GM18520 (cell line): ENCODE measurements around the gene LRRC73.

Experiments
- ATAC-seq: cut with Tn5 transposase; IDR thresholded peaks from one replicate; pipeline ENCODE4 v1.9.1; 2021; ENCODE audit not compliant: unreplicated experiment

LRRC73 gene

DNA sequence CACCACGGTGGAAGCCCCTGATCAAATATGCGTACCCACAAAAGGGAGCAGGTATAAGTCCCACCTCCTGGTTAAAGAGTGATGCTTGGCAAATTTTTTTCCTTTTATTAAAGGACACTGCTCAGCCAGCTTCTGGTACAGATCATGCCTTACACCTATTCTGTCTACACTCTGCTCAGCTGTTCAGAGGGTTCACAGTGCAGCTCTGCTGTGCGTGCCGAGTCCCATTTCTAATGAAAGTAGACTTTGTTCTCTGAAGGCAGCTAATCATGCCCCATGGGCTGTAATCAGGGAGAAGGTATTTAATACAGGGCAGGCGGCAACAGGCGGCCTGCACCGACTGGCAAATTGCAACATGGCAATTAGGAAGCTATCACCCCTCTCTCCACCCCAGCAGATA is 16.3 kb downstream of the LRRC73 start:
- ATAC-seq, result no peak

DNA sequence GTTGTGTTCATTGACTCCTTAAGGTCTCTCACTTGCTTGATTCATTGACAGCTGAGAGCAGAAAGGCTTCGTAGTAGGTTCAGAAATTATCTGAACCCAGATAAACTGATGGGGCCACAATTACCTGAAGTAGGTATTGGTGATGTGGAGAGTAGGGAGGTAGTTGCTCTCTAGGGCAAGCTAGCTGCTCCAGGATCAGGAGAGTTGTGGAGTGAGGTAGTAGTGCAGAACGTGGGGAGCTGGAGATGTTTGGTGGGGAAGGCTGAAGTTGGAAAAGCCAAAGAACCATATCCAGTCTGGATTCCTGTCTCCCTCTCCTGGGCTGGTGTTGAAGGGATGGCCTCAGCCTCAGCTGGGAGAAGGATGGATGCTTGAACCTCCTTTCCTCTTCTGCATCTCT is 16.9 kb downstream of the LRRC73 start:
- ATAC-seq, result no peak

DNA sequence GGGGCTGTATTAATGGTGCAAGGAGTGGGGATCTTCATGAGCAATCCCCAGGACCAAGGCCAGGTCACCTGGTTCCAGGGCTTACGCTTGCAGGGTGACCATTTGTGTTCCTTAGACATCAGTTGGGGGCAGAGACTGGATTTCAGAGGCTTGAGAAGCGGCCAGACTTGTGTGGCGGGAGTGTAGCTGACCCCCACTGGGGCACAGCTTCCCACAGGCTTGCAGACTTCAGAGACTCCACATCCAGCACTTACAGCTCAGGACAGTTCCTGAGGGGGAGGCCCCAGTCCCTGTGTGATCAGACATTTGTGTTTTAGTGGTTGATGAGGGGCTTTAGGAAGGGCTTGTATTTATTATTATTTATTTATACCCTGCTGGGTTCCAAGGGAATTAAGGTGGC is 17.5 kb downstream of the LRRC73 start:
- ATAC-seq, result no peak

DNA sequence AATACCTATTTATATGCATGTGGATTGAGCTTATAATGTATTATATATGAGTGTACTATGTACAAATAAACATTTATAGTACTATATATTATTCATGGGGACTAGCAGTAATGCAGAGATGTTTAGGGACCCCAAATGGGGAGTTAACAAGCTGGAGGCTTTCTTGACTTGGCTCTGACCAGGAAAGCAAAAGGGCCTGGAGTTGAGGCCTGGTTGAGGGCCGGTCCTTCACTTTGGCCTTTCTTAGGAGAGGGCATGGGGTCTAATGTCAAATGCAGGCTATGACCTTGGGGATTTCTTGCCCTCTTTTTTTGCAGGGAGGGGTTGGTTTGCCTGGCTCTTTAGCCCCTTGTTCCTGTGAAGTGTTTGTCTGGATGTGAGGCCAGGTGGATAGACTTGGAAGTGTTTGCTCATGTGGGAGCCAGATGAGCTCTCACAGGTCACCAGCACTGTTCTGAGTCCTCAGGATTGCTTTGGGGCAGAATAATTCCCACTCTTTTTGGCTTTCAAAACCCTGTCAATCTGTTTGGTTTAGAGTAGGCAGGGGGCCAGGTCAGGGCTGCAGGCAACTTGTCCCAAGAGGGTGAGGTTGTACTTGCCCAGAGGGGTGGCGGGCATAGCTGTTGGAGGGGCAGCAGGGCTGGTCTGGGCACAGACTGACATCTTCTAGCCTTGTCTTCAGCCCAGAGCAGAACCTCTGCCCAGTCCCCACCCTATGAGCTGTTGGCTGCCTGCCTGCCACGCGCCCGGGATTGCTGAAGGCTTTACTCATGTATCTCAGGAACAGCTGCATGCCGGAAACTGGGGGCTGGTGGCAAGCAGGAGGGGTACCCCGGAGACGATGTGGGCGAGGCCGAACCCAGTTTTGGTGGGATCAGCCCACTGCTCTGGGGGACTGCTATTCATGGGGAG is 18.1 kb downstream of the LRRC73 start:
- no peak for ATAC-seq

DNA sequence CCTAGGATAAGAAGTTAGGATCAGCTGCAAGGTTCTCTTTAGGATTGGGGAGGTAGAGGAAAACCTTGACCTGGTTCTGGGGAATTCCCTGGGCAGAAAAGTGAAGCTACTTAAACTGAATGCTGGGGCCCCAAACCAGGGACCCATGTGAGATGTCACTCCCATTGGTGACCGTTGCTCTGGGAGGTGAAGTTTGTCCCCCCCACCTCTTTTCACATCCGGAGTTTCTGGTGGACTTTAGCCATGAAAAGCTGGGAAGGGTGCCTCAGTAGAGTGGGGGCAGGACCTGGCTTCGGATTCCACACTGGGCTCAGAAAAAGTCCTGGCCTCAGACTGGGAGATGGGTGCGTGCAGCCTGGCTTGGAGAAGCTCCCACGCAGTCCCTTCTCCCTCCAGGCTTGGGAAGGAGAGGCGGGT is 19.6 kb downstream of the LRRC73 start:
- ATAC-seq, result no peak

DNA sequence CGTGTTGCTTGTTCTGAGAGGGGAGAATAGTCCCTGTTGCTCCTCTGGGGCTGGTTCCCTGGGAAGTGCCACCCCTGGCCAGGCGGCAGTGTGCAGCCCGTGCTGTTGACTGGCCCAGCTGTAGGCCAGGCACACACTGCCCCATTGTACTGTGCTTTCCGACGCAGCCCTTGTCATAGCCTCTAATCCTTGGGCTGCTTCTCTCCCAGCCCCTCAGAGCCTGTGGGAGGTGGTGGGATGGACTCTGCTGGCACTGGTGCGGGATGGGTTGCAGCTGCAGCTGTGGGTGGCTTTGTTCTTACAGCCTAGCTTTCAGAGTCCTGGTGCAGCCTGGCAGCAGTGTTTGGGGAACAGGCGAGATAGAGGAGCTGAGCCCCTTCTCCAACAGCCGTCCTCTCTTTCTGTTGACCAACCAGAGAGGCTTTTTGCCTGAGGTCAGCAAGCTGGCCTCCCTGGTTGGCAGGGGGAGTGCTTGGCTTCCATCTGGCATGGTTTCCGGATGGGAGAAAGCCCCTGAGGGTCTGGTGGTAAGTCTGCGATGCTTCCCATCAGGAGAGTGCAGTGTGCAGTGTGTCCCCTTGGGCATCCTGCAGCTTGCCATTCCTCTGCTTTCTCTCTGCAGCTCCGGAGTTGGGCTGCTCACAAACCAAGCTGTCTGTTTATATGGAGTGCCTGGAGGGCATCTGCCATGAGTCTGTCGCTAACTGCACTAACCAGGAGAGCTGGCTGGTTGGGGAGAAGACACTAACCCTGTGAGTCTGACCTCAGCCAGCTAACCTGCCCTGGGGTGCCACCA is 20.7 kb downstream of the LRRC73 start:
- ATAC-seq, result no peak

DNA sequence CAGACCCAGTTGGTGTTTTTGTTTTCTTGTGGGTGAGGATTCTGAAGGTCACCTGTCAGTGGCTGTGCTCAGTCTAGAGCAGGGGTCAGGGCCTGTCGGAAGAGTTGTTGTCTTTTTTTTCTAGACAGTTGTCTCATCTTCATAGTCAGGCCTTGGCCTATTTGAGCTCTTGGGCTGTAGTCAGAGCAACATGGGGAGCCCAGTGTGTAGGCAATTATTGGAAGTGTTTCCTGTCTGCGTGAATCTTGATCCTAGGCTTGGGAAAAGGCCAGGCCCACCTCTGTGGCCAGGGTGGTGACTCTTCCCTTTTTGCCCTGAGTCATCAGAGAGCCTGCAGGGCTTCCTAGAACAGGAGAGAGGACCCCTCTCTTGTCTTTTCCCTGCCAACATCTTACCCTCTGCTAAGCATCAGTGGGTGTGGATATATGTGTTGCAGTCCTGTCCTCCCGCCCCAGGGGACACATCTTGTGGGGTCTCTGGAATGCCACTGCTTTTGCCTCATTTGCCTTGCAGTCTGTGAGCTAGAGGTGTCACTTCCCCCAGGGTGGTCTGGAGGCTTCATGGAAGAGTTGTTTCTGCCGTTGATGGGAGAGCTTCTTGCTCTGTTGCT is 21.4 kb downstream of the LRRC73 start:
- ATAC-seq, result no peak

DNA sequence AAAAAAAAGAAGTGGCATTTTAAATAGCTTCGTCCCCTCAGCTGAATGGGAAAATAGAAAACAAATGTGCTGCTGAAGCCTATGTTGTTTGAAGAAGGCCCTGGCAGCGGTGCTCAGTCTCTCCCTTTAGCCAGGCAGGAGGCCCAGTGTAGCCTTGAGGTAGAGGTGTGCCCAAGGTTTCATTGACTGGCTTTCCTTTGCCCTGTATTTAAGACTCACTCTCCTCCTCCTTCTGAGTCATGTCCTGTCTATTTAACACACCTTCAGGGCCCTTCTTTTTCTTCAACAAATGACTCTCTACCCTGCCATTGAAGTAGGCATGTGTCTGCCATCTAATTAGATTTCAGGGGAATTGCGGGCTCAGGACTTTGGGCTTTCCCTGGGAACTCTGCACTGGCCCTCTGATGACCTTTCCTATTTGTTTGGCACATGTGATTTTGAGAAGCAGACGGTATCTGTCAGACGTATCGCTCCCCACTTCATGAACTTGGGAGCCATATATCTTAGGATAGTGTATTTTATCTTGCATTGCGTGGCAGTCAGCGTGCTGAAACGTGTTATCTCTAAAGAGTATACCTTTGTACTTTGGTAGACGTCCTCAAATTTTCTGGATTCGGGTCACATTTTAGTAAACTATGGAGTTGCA is 28.4 kb downstream of the LRRC73 start:
- ATAC-seq, result no peak

DNA sequence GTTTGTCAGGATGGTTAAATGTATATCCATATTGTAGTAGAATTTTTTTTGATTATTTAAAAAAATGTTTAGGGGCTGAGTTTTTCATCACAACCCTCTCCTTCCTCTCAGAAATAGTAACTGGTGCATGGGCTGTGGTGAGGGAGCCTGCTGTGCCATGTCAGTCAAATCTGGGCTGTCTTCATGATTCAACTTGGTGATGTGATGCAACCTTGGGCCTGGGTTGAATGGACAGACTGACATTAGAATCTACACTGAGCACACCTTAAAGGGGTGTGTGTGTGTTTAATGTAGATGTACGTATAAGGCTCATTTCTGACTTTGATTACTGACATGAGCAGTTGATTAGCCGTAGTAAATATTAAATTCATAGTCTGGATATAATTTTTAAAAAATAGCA is 29.1 kb downstream of the LRRC73 start:
- ATAC-seq, result no peak

DNA sequence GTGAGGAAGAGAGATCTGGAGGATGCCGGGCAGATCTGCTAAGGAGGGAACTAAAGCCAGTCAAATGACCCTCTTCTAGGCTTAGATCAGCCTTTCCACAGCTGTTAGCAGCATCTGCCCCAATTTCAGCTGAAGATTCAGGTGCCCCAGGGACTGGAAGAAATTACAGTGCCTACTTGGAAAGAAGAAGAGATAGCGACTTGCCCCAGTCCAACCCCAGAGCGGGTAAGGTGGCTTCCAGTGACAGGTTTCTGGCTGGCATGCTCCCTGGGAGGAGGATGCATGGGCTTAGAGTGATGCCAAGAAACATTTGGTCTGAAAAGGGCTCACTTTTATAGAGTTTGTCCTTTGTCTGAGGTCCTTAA is 32.2 kb downstream of the LRRC73 start:
- no peak for ATAC-seq

DNA sequence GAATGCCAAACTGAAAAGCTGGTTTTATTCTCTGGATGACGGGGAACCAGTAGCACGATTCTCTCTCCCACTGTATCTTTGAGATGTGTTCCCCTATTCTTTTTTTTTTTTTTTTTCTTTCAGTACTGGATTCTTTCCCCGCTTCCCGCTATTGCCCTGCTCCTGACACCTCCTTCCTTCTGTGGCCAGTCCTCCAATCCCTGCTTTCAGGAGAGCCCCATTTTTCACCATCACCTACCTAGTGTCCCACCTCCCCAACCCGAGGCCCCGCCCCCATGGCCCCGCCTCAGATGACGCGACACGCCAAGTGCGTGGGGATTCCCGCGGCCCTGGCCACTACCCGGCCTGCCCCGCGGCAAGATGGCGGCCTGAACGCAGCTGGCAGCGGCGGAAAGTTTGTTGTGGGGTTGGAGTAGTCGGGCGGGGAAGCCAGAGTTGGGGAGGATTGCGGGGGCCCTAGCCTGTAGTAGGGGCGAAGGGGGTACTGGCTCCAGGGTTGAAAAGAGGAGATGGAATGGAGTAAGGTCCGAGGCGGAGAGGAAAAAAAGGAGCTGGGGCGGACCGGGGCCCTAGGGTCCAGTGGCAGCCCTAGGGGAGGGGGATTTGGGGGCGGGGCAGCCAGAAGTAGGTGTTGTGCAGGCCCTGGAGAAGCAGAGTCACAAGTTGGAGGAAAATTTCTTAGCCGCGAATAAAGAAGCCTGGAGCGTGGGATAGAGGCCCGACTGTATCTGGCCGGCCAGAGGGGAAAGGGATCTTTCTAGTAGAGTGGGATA is 32.7 kb downstream of the LRRC73 start, which contains the start of gene TJAP1:
Gene TJAP1 (plus strand): TSS at position 336 of the 773 bp plus-strand sequence. CDS start 21,432 bp downstream, outside the sequence.
- ATAC-seq, result peak; percentile 65

DNA sequence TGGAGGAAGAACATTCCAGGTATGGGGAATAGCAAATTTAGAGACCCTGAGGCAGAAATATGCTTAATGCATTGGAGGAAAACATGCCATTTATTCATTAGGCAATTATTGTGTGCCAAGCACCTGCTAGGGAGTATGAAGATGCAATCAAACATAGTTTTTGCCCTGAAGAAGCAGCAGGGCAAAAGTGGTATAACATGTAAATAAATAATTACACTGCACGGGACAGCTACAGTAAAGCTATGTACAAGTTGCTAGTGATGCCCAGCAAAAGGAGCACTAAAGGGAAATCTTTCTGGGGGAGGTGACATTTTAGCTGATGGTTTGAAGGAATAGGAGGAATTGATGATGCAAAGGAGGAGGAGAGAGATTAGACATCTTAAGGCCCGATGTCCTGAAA is 33.4 kb downstream of the LRRC73 start:
- ATAC-seq, result no peak

DNA sequence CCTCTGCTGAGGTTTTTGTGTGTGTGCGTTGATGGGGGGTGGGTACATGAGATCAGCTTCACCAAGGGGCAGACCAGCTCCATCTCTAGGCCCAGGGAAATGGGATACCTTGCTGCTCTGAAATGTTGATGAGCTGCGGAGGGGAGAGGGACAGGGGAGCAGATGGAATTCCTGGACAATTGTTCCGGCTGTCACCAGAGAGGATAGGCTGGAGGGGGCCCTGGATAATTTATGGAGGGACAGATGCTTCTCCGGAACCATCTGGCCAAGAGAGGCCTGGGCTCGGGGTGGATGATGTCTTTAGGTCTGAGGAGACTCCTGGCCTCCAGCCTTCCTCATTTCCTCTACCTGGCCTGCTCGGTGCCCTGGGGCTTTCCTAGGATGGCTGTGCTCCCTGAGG is 34.6 kb downstream of the LRRC73 start:
- no peak for ATAC-seq

DNA sequence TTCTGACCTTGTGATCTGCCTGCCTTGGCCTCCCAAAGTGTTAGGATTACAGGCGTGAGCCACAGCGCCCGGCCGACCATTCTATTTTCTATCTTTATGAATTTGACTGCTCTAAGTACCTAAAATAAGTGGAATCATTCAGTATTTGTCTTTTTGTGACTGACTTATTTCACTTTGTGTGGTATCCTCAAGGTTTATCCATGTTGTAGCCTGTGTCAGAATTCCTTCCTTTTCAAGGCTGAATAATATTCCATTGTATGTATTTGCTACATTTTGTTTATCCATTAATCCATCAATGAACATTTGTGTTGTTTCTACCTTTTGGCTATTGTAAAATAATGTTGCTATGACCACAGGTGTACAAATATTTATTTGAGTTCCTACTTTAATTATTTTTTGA is 37.6 kb downstream of the LRRC73 start:
- no peak for ATAC-seq

DNA sequence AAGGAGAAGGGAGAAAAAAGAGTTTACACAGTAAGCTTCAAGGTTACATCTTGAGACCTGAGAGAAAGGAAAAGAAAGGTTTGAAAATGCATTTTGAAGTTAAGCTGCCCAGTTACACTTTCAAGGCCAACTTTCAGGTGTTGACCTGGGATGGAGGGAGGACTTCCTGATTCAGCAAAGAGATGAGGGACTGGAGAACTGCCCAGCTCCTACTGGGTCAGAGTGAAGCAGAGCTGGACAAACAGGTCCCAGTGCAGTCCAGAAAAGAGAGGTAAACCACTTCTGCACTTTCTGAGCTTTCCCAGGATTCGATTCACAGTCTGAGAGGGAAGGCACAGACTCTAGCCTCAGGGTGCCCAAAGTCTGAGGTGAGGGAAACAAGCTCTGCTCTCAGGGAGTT is 38.7 kb downstream of the LRRC73 start:
- no peak for ATAC-seq

DNA sequence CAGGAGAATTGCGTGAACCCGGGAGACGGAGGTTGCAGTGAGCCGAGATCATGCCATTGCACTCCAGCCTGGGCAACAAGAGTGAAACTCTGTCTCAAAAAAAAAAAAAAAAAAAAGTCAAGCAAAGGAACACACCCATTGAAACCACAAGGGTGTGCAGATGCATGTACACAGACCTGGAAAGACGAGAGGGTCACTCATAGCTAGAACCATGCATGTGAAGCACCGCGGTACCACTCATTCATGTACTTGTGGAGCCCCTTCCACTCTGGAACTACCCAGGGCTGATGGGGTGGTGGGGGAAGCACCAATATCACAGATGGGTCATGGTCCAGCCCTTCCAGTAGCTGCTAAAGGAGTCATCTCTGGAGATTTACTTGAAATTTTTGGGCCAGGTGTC is 40.2 kb downstream of the LRRC73 start:
- no peak for ATAC-seq

DNA sequence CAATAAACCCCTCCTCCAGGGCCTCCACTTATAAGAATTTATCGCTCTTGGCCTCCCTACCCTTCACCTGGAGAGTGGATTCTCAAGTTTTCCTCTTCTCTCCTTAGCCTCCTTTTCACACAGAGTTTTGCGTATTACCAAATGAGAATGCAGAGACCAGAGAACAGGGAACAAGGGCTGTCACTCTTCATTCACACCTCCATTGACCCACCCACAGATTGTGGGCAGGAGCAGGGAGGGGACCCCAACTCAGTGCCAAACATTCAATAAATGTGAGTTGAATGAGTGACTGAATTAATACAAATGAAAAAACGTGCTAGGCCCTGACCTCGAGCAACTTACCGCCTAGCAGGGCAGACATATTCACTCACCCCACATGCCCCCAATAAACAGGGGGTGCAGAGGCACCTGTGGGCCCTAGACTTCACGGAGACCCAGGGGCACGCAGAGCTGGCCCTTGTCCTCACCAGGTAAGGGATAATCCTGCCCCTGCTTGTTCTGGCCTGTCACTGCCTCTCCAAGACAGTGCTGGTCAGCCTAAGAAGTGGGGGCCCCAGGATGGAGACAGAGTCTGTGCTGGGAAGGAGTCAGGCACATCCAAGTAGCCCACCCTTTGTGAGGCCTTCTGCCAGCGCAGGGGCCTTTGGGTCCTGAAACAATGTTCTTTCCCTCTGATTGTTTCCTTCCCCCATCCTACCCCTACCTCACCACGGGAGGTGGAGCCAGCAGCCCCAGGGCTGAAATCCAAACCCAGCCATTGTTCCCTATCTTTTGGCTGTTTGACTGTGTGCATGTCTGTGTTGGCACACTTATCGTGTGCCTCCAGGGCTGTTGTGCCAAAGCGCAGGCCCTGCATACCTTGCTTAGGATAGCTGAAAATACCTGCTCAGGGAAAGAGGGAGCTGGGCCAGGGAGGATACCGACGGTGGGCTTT is 41.1 kb downstream of the LRRC73 start:
- no peak for ATAC-seq

DNA sequence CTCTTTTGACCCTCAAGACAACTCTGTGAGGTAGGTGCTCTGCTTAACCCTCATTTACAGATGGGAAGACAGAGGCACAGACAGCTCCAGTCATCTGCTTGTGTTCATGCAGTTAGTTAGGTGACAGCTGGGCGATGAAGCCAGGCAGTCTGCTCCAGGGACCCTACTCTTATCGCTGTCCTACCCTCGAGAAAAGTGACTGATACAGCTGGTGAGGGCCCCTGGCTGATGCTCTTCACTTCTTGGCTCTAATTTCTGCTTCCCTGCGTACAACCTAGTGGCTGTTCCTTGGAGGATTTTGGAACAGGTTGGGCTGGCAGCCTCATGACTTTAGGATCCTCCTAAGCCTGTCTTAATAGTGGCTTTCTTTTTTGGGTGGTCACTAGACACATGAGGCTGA is 41.9 kb downstream of the LRRC73 start:
- no peak for ATAC-seq

DNA sequence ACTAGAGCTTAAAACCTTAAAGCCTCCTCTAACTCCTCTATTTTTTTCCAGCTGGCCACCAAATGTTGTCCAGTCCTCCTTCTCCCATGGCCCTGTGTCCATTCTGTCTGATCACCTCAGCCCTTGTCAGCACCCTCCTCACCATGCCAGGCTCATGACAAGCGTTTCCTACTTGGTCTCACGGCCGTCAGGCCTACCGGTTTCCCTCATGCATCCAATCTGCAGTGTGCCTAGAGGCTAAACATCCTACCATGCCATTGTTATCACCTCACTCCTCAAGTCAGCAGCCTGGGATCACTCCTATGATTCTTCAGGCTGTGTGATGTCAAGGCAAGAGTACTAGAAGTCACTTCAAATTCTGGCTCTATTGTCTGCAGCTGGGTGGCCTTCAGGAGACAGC is 42.4 kb downstream of the LRRC73 start:
- no peak for ATAC-seq
